ENCODE measurements around the gene SOD1. TPM values are rescaled to one million over a fixed set of nuclear protein-coding genes. Genes with fewer than 3 reads are reported as not detected.
"Not testable (repeated sequence)": the region's sequence is repeated elsewhere in the genome, so short reads cannot be mapped to it uniquely, and the experiment has no call there.

Gene SOD1
- total RNA-seq, 1 donor from 2014 or later = 236 TPM

GRCh38 chr21:31656199-31657095 is 3.0 kb upstream of the SOD1 start:
- DNase-seq = no peak

GRCh38 chr21:31658053-31658452 is 1.4 kb upstream of the SOD1 start:
- no peak for DNase-seq

DNA sequence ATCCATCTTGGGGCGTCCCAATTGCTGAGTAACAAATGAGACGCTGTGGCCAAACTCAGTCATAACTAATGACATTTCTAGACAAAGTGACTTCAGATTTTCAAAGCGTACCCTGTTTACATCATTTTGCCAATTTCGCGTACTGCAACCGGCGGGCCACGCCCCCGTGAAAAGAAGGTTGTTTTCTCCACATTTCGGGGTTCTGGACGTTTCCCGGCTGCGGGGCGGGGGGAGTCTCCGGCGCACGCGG is 282 bp upstream of the SOD1 start:
- DNase-seq = no peak

- DNase-seq = peak; percentile 47
These were observed 719 bp downstream of the SOD1 start for GRCh38 chr21:31660259-31660565.

DNA sequence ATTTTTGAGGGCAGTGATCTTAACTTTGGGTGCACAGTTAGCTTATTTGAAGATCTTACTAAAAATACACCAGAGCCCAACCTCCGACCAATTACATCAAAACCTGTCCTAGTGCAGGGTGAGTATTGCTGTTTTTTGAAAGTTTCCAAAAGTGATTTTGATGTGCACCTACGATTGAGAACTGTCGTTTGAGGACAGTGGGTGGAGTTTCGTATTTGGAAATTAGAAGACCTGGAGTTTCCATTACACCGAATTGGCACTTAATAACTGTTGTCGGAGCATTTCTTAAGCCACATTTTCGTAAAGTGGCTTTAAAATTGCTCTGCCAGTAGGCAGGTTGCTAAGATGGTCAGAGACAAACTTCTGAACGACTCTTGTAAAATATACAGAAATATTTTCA is 1.1 kb downstream of the SOD1 start:
- DNase-seq = peak; percentile 10

- DNase-seq = no peak
These were observed 4.2 kb downstream of the SOD1 start for GRCh38 chr21:31663584-31664249.

GRCh38 chr21:31665397-31665796 is 5.9 kb downstream of the SOD1 start:
- peak; percentile 14 for DNase-seq

GRCh38 chr21:31665869-31666268 is 6.4 kb downstream of the SOD1 start:
- not testable (repeated sequence) for DNase-seq

- DNase-seq = no peak
These were observed 7.0 kb downstream of the SOD1 start for GRCh38 chr21:31666445-31667010.

DNA sequence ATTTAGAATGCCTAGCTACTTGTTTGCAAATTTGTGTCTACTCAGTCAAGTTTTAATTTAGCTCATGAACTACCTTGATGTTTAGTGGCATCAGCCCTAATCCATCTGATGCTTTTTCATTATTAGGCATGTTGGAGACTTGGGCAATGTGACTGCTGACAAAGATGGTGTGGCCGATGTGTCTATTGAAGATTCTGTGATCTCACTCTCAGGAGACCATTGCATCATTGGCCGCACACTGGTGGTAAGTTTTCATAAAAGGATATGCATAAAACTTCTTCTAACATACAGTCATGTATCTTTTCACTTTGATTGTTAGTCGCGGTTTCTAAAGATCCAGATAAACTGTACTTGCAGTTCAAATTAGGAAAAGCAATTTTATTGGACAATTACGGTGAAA is 7.6 kb downstream of the SOD1 start:
- DNase-seq = no peak

DNA sequence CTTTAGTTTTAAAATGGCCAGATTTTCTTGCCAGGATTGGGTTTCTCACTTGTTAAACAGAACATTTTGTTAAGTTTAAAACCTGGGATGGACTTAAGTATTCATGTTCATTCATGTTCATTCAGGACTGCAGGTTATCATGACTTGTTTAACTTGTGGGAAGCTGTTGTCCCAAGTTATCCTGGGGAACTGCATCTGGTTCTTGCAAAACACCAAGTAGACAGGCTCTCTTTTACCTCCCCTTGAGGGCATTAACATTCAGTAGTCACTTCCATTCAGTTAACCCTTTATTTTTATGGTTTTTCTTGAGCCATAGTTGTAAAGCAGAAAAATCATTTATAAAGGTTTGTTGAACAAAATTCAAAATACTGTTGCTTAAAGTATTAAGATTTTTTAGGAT is 8.1 kb downstream of the SOD1 start:
- no peak for DNase-seq

DNA sequence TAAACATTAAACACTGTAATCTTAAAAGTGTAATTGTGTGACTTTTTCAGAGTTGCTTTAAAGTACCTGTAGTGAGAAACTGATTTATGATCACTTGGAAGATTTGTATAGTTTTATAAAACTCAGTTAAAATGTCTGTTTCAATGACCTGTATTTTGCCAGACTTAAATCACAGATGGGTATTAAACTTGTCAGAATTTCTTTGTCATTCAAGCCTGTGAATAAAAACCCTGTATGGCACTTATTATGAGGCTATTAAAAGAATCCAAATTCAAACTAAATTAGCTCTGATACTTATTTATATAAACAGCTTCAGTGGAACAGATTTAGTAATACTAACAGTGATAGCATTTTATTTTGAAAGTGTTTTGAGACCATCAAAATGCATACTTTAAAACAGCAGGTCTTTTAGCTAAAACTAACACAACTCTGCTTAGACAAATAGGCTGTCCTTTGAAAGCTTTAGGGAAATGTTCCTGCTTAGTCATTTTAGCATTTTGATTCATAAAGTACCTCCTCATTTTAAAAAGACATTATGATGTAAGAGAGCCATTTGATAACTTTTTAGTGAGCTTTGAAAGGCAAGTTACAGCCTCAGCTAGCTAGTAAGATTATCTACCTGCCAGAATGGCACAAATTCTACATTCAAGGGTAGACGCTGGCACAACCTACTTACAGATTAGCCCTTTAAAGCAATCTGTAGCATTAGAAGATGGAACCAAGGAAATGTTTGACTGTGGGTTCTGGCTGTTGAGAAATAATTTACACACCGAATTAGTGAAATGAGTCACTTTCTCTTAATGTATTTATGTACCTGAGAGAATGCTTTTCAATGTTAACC is 9.4 kb downstream of the SOD1 start:
- DNase-seq = no peak

GRCh38 chr21:31670070-31670469 is 10.6 kb downstream of the SOD1 start:
- DNase-seq = no peak

- DNase-seq = no peak
These were observed 11.7 kb downstream of the SOD1 start for GRCh38 chr21:31671146-31671716.

DNA sequence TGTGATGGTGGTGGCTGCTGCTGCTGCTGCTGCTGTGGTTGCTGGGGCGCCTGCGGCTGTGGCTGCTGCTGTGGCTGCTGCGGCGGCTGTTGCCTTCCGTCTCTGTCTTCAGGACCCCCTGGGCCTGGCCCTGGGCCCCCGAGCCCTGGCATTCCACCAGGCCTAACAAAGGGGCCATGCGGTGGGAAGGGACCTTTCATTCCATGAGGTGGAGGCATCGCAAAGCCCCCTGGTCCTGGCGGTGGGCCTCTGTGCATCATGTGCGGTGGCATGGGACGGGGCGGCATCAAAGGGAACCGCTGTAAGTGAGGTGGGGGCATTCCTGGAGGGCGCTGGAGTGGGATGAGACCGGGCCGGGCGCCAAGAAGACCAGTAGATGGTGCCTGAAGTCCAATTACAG is 12.4 kb downstream of the SOD1 start:
- DNase-seq = no peak

DNA sequence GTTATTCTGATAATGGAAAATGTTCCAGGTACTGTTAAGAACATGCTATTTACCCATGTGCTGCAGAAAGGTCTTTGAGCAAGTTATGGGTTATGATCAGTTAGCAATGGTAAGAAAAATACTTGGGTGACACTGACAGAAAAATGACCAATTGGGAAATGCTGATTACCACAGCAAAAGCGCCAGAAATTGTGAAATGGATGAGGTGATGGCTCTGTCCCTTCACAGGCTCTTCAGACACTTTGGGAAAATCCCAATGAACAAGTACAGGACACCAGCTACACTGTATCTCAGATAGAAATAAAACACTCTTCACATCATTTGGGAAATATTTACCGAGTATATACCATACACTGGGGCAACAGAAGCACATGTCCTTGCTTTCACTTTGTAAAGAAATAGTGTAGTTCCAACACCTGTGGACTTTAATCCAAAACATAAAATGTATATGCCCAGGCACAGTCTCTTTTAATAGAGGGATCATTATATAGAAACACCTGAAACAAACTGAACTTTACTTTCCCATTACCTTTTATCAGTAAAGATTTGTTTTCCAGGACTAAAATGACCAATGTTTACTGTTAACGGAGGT is 13.9 kb downstream of the SOD1 start:
- DNase-seq = no peak

- DNase-seq = no peak
These were observed 15.8 kb downstream of the SOD1 start for GRCh38 chr21:31675318-31675717.

DNA sequence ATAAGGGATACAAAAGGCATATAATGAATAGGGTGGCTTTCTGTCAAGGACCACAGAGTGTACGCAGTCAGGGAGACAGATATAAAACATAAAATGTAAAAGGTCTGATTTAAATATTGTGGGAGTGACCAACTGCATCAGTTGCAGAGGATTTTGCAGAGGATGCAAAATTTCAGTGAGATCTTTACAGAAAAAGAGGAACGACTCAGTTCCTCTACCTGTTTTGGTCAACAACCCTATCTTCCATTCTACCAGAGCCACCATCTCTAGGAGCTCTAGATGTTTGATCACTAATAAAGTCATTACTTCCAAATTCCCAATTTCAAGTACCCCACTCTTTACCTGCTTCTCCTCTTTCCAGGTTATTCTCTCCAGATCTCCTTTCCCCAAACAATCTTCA is 16.5 kb downstream of the SOD1 start:
- no peak for DNase-seq

- DNase-seq = no peak
These were observed 17.6 kb downstream of the SOD1 start for GRCh38 chr21:31677047-31677446.

DNA sequence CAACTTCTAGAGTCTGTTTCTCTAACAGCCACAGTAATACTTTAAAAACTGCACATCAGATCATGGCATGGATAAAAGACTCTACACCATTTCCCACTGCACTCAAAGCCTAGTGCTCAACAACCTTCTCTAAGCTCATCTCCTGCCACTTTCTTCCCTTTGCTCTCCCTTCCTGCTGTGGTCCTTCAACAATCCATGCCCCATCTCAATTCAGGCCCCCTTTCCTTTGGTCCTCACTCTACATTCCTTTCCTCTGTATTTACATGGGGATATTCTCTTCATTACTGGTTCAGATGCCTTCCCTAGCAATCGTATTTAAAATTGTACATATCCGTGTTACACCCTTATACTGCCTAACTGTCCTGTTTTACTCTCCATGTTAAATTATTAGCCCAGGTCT is 19.0 kb downstream of the SOD1 start:
- no peak for DNase-seq

DNA sequence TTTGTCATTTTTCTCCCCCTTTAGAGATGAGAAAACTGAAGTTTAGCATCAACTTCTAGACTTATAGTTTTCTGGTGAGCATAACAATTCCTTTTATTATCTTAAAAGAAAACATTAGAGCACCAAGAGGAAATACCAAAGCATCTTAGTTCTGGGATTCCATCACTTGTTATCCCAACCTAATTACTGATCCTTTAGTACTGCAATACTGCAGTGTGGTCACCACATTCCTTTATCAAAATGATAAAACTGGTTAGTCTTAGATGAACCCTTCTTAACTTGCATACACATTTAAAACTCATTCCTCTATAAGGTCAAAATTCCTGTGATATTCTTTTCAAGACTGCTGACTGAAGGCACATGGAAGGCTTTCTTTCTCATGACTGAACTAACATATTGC is 23.1 kb downstream of the SOD1 start:
- DNase-seq = no peak

DNA sequence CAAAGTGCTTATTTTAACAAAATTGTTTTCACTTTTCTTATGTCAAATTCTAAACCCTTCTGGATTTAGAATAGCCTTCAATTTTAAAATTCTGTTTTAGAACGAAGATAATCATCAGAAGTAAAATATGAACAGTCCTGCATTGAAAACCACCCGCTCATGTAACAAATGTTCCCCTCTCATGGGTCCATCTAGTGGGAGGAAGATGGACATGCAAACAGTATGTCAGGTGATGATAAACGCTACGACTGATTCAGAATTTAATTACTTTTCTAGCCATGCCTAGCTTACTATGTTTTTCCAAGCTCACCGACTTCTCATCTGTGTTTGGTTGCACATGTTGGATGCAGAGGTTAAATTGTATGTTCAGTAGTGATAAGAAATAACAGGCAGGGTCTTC is 23.5 kb downstream of the SOD1 start:
- DNase-seq = no peak

DNA sequence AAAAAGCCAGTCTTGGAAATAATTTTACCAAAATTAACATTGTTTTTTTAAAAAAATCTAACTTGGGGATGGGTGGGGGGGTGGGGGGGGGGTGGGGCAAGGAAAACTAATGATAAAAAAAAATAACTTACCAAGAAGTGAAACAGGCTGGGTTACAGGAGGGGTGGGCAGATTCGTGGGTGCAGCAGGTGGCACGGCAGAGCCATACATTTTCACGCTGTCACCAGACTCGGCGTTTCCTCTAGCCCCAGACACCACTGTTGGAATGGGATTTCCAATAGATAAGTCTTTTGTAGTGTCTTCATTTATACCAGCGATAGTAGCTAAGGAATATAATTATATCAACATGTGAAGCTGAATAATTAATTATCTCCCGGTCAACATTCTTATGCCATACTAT is 25.4 kb downstream of the SOD1 start:
- no peak for DNase-seq
